Neural crest cell (in vitro differentiated cells): Measurements from ENCODE around the gene SYP. TPM values are rescaled to one million over a fixed set of nuclear protein-coding genes. Genes with fewer than 3 reads are reported as not detected.

ENCODE experiments used
- DNase-seq: peaks from one replicate; pipeline ENCODE4 v3.0.0; 2021; ENCODE audit warnings: low read depth, mixed read lengths, low spot score
- H3K27ac Mint-ChIP-seq: one replicate; pipeline ENCODE4 v1.8.0; 2021; ENCODE audit warnings: mild to moderate bottlenecking, mixed read lengths; ENCODE audit not compliant: unreplicated experiment
- H3K27me3 Mint-ChIP-seq: 2 replicates; pipeline ENCODE4 v1.8.0; 2021; ENCODE audit warnings: low read depth, mild to moderate bottlenecking, mixed read lengths
- H3K36me3 Mint-ChIP-seq: 2 replicates; pipeline ENCODE4 v1.8.0; 2021; ENCODE audit warnings: low read depth, mild to moderate bottlenecking, mixed read lengths
- H3K4me1 Mint-ChIP-seq: 2 replicates; pipeline ENCODE4 v1.8.0; 2021; ENCODE audit warnings: mixed read lengths
- H3K4me3 Mint-ChIP-seq: one replicate; pipeline ENCODE4 v1.8.0; 2021; ENCODE audit warnings: mild to moderate bottlenecking, mixed read lengths
- H3K9me3 Mint-ChIP-seq: 2 replicates; pipeline ENCODE4 v1.8.0; 2021; ENCODE audit warnings: mixed read lengths
- CTCF ChIP-seq: fragments of 200-600 bp; sonication (generic); conservative IDR thresholded peaks from 2 replicates; pipeline ENCODE4 v1.5.0; 2021; ENCODE audit warnings: antibody characterized with exemption, mild to moderate bottlenecking
- total RNA-seq: library from RNA; stranded (reverse); gene quantifications from 2 replicates; pipeline ENCODE4 v1.2.1, GENCODE V29; 2021

SYP gene
- total RNA-seq, 1 donor from 2014 or later = 10.2 TPM

GRCh38 chrX:49191574-49192011, 8.4 kb downstream of the SYP start:
- TF ChIP-seq CTCF = no peak
- Mint-ChIP-seq H3K36me3 (no peaks in the 10 kb centered on the region), H3K4me3 (peak overlapping the region; percentile 85), H3K27me3 (no peaks in the 10 kb centered on the region), H3K4me1 (peaks cover 10% of the 10 kb centered on the region), H3K27ac (no peak overlapping the region), H3K9me3 (peaks cover 2% of the 10 kb centered on the region)
- no peak for DNase-seq

GRCh38 chrX:49190821-49191573, 9.0 kb downstream of the SYP start:
- Mint-ChIP-seq H3K27me3 (no peaks in the 10 kb centered on the region), H3K27ac (no peak overlapping the region), H3K4me1 (peaks cover 10% of the 10 kb centered on the region), H3K9me3 (peaks cover 2% of the 10 kb centered on the region), H3K4me3 (peak overlapping the region; percentile 82), H3K36me3 (no peaks in the 10 kb centered on the region)
- no peak for TF ChIP-seq CTCF
- peak; percentile 65 for DNase-seq

- H3K4me1 Mint-ChIP-seq = peaks cover 14% of the 10 kb centered on the region
- H3K27ac Mint-ChIP-seq = no peak overlapping the region
- no peak for TF ChIP-seq CTCF
- DNase-seq = no peak
- H3K9me3 Mint-ChIP-seq = peaks cover 2% of the 10 kb centered on the region
- no peaks in the 10 kb centered on the region for H3K36me3 Mint-ChIP-seq
- peak overlapping the region; percentile 13 for H3K4me3 Mint-ChIP-seq
- H3K27me3 Mint-ChIP-seq = no peaks in the 10 kb centered on the region
Observed at GRCh38 chrX:49189606-49190005, 10.4 kb downstream of the SYP start.

GRCh38 chrX:49188468-49189076, 11.4 kb downstream of the SYP start:
- Mint-ChIP-seq H3K27ac (no peak overlapping the region), H3K36me3 (no peaks in the 10 kb centered on the region), H3K4me3 (no peak overlapping the region), H3K27me3 (no peaks in the 10 kb centered on the region), H3K9me3 (peaks cover 2% of the 10 kb centered on the region), H3K4me1 (peaks cover 19% of the 10 kb centered on the region)
- no peak for TF ChIP-seq CTCF
- DNase-seq = no peak

GRCh38 chrX:49187526-49187925, 12.5 kb downstream of the SYP start:
- TF ChIP-seq CTCF = no peak
- no peak for DNase-seq
- Mint-ChIP-seq H3K27ac (no peak overlapping the region), H3K4me3 (peak overlapping the region; percentile 51), H3K27me3 (no peaks in the 10 kb centered on the region), H3K36me3 (no peaks in the 10 kb centered on the region), H3K4me1 (peaks cover 19% of the 10 kb centered on the region), H3K9me3 (peaks cover 2% of the 10 kb centered on the region)
